Body of pancreas (tissue), 4 donors: ENCODE data around the gene SPP1.

Source experiments
- POLR2A ChIP-seq, 3 donors: fragments of 450-650 bp; IDR thresholded peaks; one replicate each; pipeline ENCODE4 v1.6.1; 2016; ENCODE audit warnings: antibody characterized with exemption in 3 of 3, mild to moderate bottlenecking in 2 of 3
- TF ChIP-seq, protein P1 (sequence below), 7 experiments: fragments of 450-650 bp in 4 of 7; fragments of 200-600 bp in 3 of 7; sonication (generic) in 3 of 7; IDR thresholded peaks; one replicate each; pipeline ENCODE4 v1.5.1; 2016 to 2019; ENCODE audit warnings: antibody characterized with exemption in 7 of 7

DNA sequence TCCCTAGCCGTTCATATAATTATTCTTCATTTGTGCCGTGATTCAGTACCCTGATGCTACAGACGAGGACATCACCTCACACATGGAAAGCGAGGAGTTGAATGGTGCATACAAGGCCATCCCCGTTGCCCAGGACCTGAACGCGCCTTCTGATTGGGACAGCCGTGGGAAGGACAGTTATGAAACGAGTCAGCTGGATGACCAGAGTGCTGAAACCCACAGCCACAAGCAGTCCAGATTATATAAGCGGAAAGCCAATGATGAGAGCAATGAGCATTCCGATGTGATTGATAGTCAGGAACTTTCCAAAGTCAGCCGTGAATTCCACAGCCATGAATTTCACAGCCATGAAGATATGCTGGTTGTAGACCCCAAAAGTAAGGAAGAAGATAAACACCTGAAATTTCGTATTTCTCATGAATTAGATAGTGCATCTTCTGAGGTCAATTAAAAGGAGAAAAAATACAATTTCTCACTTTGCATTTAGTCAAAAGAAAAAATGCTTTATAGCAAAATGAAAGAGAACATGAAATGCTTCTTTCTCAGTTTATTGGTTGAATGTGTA lies 7.0 kb downstream of the SPP1 start:
- TF ChIP-seq, protein P1, sequence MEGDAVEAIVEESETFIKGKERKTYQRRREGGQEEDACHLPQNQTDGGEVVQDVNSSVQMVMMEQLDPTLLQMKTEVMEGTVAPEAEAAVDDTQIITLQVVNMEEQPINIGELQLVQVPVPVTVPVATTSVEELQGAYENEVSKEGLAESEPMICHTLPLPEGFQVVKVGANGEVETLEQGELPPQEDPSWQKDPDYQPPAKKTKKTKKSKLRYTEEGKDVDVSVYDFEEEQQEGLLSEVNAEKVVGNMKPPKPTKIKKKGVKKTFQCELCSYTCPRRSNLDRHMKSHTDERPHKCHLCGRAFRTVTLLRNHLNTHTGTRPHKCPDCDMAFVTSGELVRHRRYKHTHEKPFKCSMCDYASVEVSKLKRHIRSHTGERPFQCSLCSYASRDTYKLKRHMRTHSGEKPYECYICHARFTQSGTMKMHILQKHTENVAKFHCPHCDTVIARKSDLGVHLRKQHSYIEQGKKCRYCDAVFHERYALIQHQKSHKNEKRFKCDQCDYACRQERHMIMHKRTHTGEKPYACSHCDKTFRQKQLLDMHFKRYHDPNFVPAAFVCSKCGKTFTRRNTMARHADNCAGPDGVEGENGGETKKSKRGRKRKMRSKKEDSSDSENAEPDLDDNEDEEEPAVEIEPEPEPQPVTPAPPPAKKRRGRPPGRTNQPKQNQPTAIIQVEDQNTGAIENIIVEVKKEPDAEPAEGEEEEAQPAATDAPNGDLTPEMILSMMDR (IDR thresholded peaks at IDR 0.05) = no peak
- no peak for TF ChIP-seq POLR2A (IDR thresholded peaks at IDR 0.05)
